Measurements from ENCODE around the gene PRDM12.

The PRDM12 gene

DNA sequence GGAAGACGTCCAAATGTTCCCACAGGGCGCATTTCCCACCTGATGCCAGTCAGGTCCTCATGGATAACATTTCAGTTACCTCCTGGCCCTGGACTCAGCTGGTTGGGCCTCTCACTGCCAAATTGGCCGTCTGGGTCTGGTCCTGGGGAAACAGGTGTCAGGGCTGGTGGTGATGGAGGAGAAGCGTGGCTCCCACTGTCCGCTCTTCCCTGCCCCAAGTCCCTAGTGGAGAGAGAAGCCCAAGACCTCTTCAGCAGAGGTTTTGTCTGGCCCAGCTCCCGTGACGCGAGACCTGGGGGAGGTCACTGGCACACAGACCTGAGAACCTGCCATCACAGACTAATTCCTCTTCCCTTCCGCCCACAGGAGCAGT lies 27.8 kb upstream of the PRDM12 start:
- DNase-seq = no peak

DNA sequence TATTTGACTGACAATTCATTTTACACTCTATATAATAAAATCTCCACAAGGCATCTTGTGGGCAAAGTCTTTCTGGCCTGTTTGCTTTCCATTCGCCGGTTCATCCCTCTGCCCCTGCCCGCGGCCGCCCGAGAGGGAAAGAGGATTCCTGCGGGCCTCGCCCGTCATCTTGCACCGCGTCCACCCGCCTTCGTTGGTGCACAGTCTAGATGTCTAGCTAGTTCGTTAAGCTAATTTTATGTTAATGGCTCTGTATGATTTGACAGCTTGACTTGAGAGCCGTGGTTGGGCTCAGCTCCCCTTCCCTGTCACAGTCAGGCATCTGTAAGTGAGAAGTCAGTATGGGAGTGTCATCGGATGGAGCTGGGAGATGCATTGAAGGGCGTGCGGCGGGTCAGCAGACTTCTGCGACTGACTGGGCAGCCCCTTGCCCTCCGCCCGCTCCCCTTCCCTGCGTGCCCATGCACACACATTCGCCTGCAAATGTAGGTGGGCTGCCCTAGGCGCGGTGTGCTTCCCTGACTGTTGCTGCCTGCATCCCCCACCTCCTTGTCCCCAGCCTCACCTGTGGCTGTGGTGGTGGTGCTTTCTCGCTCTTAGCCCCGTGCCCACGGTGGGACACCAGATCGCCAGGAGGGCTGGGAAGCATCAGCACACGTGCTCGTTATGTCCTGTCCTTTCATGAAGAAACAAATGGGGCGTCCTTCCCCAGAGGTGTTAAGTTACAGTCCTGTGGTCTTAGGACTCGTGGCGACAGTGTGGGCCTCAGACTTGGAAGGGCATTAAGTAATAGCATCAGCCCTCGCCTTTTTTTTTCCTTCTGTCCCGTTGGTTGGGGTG lies 25.9 kb upstream of the PRDM12 start:
- no peak for DNase-seq

DNA sequence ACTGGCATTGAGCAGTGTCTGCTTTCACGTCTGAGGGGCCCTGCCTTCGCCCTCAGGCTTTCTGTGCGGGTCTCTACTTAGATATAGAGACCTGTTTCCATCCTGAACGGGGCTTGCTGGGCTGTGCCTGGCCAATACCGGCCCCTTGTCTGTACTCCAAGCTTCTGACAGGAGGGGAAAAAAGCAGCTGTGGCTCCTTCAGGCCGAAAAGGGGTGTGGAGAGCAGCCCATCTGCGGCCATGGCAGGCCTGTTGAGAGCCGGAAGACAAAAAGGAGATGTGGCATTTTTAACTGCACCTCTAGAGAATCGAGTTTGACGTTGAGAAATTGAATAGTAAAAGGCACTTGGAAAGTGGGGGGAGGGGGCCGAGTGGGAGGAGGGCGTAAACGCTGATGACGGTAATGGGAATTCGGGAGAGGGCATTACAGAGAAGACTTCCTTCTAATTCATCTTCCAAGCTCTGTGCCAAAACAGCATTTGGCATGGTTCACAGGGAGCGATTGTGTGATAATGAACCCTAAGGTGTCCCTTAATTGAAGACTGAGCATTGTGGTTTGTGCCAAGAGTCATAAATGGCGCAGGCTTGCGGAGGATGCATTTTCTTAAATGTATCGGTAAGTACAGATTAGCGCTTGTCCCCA lies 25.1 kb upstream of the PRDM12 start:
- DNase-seq = no peak

DNA sequence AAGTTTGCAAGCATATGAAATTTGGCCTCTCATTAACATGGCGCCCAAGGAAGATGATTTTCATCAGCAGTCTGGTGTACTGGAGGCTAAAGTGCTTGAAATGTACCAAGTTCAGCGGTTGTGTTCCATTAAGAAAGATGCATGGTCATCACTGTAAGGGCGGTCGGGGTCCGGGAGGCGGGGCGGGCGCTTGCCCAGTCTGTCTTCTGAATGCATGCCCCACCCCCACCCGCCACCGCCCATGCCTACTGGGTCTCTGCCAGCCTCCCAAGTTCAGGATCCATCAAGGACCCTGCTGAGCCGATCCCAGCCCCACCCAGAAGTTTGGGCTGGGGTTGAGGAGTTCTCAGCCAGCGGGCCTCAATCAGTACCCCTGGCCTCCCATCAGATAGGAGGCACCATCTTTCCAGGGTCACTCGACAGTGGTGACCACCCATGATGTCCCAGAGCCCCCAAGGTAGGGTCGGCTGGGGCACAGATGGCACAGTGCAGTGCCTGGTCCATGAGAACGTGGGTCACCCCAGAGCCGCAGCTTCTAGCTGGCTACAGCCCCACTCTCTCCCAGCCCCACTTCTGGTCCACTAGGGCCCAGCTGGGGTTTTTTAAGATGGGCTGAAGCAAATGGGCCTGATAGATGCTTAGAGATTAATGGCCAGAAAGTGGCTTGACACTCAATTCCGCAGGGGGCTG lies 24.4 kb upstream of the PRDM12 start:
- no peak for DNase-seq

DNA sequence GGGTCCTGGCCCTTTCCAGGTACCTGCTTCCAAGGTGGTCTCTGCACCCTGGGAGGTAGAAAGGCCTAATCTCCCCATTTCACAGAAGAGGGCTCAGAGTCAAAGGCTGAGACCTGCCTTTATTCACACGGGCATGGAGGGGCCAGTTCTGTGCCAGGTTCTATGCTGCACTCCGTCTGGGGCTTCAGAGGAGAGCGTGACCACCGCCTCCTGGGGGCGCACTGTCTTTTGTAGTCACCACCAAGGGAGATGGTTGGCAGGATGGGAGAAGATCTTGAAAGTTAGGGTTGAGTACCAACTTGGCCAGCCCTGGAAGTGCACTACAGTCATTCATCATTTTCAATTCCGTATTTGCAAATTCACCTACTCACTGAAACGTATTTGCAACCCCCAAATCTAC lies 23.7 kb upstream of the PRDM12 start:
- DNase-seq = no peak

DNA sequence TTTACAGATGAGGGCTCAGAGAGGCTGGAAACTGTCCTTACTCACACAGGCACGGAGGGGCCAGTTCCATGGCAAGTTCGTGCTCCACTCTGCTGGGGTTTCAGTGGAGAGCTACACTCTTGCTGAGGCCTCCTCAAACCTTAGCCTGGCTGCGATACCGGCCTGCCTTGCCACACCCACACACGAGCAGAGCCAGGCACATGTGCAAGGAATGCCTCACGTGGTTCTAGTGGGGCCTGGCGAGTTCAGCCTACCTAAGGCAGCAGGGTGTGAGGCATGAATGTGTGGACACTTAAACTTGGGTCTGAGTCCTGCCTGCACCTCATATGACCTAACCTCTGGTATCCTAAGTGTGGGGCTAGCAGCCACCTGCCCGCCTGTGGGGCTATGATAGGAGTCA lies 21.5 kb upstream of the PRDM12 start:
- DNase-seq = no peak

DNA sequence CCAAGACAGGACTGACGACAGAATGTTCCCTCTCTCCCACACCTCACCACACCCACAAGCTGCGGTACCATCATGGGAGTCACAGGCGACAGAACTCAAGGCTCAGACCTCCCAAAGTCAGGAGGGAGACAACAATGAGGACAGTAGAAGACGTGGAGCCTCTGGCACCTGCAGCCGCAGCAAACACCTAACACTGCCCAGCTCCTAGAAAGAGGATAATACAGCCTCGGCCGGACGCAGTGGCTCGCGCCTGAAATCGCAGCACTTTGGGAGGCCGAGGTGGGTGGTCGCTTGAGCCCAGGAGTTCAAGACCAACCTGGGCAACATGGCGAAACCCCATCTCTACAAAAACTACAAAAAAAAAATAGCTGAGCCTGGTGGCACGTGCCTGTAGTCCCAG lies 13.2 kb upstream of the PRDM12 start:
- DNase-seq = no peak

DNA sequence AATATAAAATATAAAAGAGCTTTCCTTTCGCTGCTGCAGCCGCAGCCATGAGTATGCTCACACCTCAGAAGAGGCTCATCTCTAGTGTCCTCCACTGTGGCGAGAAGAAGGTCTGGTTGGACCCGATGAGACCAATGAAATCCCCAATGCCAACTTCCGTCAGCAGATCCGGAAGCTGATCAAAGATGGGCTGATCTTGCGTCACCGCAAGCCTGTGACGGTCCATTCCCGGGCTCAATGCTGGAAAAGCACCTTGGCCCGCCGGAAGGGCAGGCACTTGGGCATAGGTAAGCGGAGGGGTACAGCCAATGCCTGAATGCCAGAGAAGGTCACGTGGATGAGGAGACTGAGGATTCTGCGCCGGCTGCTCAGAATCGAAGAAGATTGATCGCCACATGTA lies 12.6 kb upstream of the PRDM12 start:
- no peak for DNase-seq

DNA sequence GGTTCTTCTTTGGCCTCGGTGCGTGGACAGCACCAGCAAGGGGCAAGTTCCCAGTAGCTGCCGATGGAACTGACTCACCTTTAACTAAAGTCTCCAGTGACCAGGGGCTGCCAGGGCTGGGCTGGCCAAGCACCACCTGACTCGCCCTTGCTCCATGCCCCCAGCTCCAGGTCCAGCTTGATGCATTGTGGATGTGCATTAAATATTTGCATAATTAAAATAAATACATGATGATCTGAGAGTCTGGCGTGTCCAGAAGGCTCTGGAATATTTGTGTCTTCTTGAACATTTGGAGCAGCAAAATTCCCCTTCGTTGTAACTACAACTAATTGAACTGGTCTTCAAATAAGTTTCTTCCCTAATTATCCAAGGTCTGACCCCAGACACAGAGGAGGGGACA lies 9.5 kb upstream of the PRDM12 start:
- DNase-seq = no peak

DNA sequence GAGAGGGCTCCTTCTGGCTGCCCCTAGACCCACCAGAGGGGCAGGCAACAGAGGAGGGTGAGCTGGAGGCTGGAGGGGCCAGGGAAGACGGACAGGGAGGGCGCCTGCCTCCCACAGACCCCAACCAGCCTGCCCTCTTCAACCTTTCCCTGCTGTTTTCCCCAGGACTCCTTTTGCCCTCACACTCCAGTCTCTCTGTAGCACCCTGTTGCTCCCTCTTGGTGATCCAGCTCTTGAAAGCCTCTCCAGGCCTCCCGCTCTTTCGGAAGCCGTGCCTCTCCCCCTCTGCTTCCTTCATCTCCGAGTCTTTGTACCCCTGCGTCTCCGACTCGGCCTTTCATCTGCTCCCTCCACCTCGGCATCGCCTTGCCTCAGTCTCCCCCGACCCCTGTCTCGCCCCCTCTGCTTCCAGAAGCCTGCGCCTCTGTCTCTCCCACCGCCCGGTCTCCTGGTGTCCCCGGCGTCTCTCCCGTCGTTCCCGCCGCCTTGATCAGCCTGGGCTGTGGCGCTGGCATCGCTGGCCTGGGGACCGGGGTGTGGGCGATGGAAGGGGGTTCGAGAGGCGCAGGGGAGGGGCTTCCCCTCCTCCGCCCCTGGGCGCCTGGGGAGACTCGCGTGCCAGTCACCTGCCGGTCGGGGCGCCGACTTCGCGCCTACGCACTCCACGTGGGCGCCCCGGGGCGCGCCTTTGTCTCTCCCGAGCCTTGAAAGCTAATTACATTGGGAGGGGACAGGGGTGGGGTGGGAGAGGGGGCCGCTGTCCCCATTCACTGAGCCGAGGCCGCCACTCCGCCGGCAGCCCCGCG lies 5.3 kb upstream of the PRDM12 start:
- DNase-seq = no peak

DNA sequence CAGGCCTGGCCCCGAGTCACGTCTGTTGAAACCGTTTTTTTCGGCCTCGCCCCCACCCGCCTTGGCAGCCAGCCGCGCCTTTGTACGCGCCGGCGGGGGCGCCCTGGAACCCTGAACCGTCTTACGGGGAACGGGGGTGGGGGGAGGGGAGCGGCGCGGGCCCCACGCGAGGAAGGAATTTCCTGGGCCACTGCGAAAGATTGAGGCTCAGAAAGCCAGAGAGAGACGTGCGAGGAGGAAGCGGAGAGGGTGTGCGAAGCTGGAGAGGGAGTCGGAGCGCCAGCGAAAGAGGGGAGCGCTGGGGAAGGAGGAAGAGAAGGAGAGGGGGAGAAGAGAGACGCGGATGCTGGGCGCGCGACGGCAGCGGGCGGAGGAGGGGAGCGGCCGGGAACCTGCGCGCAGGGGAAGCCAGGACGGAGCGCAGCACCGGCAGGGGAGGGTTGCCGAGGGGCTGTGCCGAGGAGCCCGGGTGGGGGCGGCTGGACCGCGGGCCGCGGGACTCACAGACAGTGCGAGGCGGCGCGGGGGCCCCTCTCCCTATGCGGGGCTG lies 4.6 kb upstream of the PRDM12 start:
- no peak for DNase-seq

DNA sequence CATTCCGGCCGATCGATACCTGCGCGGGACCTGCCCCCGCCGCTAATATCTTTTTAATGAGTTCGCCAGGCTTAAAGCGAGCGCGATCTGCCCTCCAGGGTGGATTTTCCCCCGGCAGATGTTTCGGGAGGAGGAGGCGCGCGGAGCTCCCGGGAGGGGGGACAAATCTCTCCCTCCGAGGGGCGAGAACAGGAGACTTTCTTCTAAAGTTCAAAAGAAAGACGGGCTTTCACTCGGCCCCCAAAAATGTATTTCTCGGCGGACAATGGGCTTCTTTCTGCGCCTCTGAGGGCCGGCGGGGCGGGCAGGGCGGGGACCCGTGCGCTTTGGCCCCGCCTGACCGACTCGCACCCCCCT lies 4.1 kb upstream of the PRDM12 start:
- no peak for DNase-seq

DNA sequence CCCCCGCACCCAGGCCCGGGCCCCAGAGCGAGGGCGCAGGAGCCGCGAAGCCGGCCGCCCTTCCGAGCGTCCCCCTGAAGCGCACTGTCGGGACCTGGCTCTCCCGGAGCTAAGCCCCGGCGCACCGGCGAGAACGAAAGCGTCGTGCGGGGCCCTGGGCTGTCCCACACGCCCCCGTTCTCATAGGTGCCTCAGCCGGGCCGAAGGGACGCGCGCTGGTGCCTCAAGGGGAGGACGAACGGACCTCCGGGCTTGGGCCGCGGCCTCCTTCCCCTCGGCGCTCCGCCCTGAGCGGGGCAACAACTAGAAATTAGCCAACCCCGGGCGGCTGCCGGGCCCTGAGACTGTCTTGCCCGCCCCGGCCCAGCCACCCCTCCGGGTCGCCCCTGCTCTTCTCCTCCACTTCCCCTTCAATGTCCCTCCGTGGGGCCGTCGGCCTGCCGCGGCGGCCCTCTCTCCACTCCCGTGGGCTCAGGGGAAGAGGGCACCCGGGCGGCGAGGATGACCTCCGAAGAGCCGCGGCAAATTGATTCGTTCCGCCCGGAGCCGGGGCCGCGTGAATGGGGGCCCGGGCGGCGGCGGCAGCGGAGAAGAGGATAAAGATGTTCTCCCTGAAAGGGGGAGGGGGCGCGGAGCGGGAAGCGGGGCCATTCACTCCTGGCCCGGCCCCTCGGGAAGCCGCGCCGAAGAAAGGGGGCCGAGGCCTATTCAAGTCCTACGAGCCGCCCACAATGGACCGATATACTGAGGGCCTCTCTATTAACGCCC lies 3.5 kb upstream of the PRDM12 start:
- DNase-seq = no peak

DNA sequence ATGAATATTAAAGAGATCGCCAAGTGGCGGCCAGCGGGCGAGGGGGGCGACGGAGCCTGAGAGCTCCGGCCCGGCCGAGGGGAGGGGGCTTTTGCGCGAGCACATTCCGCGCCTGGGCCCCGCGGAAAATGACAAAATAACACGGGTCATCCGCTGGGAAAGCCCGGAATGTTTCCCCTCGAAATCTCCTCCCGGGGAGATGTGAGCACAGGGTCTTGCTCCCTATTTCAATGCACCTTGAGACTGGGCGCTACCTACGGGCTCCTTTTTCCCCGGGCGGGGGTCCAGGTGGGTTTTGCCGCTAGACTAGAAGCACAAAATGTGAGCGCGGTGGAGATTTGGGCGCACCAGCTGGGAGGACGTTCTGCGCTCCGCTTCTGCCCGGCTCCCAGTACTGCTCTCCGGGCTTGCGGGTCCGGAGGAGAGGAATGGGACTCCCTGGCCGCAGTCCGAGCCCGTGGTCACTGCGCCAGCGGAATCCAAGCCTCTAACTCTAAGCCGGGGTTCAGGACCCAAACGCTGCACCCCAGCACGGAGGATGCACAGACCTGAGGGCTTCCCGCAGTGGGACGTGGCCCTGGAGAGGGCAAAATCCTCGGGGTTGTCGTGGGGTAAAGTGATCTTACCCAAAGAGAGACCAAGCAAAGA lies 2.8 kb upstream of the PRDM12 start:
- DNase-seq = no peak

DNA sequence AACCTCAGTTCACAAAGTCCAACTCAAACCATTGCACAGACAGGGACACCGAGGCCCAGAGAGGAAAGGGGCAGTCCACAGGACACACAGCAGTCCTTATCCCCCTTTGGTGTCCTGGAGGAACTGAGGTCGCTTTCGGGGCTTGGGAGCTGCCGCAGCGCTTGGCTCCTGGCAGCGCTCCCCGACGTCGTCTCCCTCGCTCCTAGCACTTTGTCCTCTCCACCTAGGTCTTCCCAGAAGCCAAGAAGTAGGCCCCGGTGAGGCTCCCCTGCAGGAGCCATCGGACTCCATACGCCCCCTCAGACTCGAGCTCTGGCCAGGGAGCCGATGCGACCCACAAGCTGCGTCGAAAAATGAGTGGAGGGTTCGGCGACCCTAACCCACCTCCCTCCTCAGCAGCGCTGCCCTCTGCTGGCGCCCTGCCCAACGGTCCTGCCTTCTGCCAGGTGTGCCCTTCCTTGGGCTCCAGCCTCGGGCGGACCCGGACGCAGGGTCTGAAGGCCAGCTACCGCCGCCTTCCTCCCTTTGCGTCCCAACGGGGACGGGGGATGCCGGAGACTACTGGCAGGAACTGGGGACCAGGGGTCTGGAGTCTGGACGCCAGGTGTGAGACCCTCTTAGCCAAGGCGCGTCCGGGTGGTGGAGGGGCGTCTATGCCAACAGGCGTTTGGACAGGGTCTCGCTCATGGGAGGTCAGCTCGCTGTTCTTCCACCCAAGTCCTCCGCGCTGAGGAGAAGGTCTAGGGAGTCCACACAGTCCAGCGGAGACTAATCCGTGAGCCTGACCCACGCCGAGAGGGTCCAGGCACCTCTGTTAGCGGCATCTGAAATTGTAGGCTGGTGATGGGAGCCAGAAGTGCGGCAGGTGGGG lies 2.1 kb upstream of the PRDM12 start:
- no peak for DNase-seq

DNA sequence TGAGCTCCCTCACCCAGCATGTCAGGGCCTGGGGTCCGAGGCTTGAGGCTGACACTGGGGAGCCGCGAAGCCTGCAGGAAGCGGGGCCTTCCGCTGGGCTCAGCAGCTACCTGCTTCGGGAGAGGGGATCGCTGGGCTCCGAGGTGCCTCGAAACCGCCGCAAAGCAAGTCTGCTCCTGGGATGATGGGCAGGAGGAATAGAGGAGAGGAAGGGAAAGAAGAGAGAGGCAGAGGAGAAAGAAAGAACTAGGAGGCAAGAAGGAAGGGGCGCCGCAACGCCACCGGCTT lies 1.5 kb upstream of the PRDM12 start:
- DNase-seq = no peak

DNA sequence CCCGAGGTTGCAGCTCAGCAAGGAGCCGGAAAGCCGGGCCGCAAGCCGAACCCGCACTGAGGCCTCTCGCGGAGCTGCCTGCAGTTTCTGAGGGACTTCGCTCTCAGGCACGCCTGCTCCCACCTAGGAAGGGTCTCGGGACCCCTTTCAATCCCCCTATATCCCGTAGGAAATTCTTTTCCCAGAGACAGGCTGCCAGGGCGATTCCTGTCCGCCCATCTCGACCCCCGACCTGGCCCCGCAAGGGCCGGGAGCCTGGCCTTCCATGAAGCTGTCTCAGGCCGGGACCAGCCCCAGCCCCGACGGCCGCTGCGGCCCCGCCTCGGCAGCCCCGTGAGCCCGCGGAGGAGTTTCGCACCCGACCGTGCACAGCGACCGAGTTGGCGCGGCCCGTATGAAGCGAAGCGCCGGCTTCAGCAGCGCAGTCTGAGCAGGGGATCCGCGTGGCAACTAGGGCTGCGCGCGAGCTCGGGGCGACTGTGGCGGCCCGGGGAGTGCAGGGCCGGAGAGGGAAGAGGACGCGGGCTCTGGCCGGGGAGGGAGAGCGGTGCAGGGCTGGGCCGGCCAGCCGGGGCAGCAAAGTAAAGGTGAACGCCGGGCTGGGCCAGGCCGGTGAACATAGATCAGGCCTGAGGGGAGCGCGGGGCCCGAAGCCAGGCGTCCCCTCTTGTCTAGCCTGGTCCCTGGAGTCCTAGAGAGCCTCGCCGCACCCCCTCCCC lies 977 bp upstream of the PRDM12 start:
- DNase-seq = no peak

DNA sequence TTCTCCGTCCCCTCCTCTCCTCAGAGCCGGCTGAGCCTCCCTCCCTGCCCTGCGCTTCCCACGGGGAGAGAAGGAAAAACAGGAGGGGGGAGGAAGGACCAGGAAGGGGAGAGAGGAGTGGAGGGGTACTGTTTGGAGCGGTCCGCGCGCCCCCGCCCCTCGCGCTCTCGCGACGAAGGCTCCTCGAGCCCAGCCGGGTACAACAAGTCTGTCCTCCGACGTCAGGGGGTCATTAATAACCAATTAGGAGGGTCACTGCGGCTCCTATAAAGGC lies 480 bp upstream of the PRDM12 start:
- DNase-seq = no peak

DNA sequence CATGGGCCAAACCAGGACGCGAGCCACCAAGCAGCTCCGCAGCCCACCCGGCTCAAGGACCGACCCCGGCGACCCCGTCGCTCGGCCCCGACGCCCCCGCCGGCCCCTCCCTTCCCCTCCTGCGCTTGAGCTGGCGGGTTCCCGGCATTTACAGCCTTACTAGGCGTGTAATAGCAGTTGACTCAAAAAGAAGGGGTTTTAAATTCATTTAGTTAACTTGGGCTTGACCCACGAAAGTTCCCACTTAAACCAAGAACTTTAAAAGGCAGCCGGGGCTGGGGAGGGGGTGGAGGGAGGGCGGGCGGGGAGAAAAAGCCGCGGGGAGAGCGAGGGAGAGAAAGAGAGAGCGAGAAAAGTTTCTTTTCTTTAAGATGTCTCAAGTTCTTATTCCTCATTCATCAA lies 636 bp downstream of the PRDM12 start:
- DNase-seq = no peak

All from midbrain (tissue), 1 donor.